HepG2 (cell line): ENCODE measurements around the gene RNPEPL1. TPM values are rescaled to one million over a fixed set of nuclear protein-coding genes. Genes with fewer than 3 reads are reported as not detected.

Experiments used
- CAMTA2 ChIP-seq: sonication (generic); formaldehyde crosslinking; IDR thresholded peaks from 2 replicates; pipeline ENCODE4 v1.4.0; 2020; ENCODE audit warnings: mild to moderate bottlenecking, missing genetic modification reagents, borderline replicate concordance
- CTCF ChIP-seq: sonication (generic); formaldehyde crosslinking; IDR thresholded peaks from 2 replicates; pipeline ENCODE4 v1.5.0; 2020; ENCODE audit warnings: mild to moderate bottlenecking, missing genetic modification reagents, moderate library complexity
- FOXC1 ChIP-seq: sonication (generic); formaldehyde crosslinking; IDR thresholded peaks from 2 replicates; pipeline ENCODE4 v1.8.0; 2022; ENCODE audit warnings: mild to moderate bottlenecking, missing genetic modification reagents, borderline replicate concordance
- HNRNPL ChIP-seq: fragments of 200-400 bp; formaldehyde crosslinking; IDR thresholded peaks from 2 replicates; pipeline ENCODE4 v1.6.1; 2017; ENCODE audit warnings: mild to moderate bottlenecking, low read depth, low read length
- KMT2A ChIP-seq: sonication (generic); formaldehyde crosslinking; IDR thresholded peaks from 2 replicates; pipeline ENCODE4 v1.4.0; 2020; ENCODE audit warnings: missing genetic modification reagents
- PAWR ChIP-seq: sonication (generic); formaldehyde crosslinking; IDR thresholded peaks from 2 replicates; pipeline ENCODE4 v1.4.0; 2020; ENCODE audit warnings: missing genetic modification reagents, mild to moderate bottlenecking, borderline replicate concordance
- PITX1 ChIP-seq: sonication (generic); formaldehyde crosslinking; IDR thresholded peaks from 2 replicates; pipeline ENCODE4 v1.5.1; 2020; ENCODE audit warnings: mild to moderate bottlenecking, missing genetic modification reagents
- POLR2AphosphoS5 ChIP-seq: IDR thresholded peaks from 2 replicates; pipeline ENCODE4 v1.6.1; 2012; ENCODE audit warnings: low read depth, low read length
- SP5 ChIP-seq: IDR thresholded peaks from 2 replicates; pipeline ENCODE4 v1.6.1; 2016; ENCODE audit warnings: low read depth, borderline replicate concordance
- TFDP2 ChIP-seq: sonication (generic); formaldehyde crosslinking; IDR thresholded peaks from 2 replicates; pipeline ENCODE4 v1.4.0; 2020; ENCODE audit warnings: missing genetic modification reagents
- ZNF20 ChIP-seq: sonication (generic); formaldehyde crosslinking; IDR thresholded peaks from 2 replicates; pipeline ENCODE4 v1.4.0; 2020; ENCODE audit warnings: mild to moderate bottlenecking, moderate library complexity, missing genetic modification reagents
- ZNF766 ChIP-seq: sonication (generic); formaldehyde crosslinking; IDR thresholded peaks from 2 replicates; pipeline ENCODE4 v1.5.0; 2020; ENCODE audit warnings: missing genetic modification reagents, borderline replicate concordance
- ZNF775 ChIP-seq: sonication (generic); formaldehyde crosslinking; IDR thresholded peaks from 2 replicates; pipeline ENCODE4 v1.4.0; 2020; ENCODE audit warnings: missing genetic modification reagents, mild to moderate bottlenecking, moderate library complexity, borderline replicate concordance
- ZNF782 ChIP-seq: sonication (generic); formaldehyde crosslinking; IDR thresholded peaks from 2 replicates; pipeline ENCODE4 v1.4.0; 2020; ENCODE audit warnings: missing genetic modification reagents, mild to moderate bottlenecking, borderline replicate concordance
- ZNF891 ChIP-seq: sonication (generic); formaldehyde crosslinking; IDR thresholded peaks from 2 replicates; pipeline ENCODE4 v1.5.0; 2020; ENCODE audit warnings: mild to moderate bottlenecking, missing genetic modification reagents
- polyA plus RNA-seq, 8 experiments: library from polyadenylated mRNA; depleted of rRNA in 3 of 8; stranded (reverse) in 7 of 8; unstranded in 1 of 8; fragments of >200 nt; fragmentation: Illumina TruSeq in 4 of 8; extraction: Trizol in 4 of 8; gene quantifications; 2 replicates each; pipeline versions ENCODE4 v1.2.1 to v1.2.3, GENCODE V29; 2011 to 2016; ENCODE audit warnings: low read depth in 4 of 8, missing spikeins in 1 of 8, mixed read lengths in 1 of 8; ENCODE audit not compliant: insufficient read depth in 1 of 8
- total RNA-seq, 5 experiments: library from RNA; depleted of rRNA; stranded (reverse); fragments of >200 nt; fragmentation: Illumina TruSeq; extraction: Trizol; gene quantifications; 2 replicates each; pipeline ENCODE4 v1.2.3, GENCODE V29; 2016; ENCODE audit warnings: low read depth in 1 of 5
- TF ChIP-seq, protein P1 (sequence below): fragments of 450-650 bp; IDR thresholded peaks from 2 replicates; pipeline ENCODE4 v1.6.1; 2016
- TF ChIP-seq, protein P2 (sequence below): sonication (generic); formaldehyde crosslinking; IDR thresholded peaks from 2 replicates; pipeline ENCODE4 v1.4.0; 2020; ENCODE audit warnings: mild to moderate bottlenecking, missing genetic modification reagents, borderline replicate concordance

Gene RNPEPL1
- total and polyA plus RNA-seq, 2 of the 13 experiments (the other 11 are each of a cell fraction or from before 2014, with no cell fraction given): 13.0 to 18.0 TPM

GRCh38 chr2:240586919-240587800, 18.9 kb downstream of the RNPEPL1 start (continued):
- TF ChIP-seq, protein P1, sequence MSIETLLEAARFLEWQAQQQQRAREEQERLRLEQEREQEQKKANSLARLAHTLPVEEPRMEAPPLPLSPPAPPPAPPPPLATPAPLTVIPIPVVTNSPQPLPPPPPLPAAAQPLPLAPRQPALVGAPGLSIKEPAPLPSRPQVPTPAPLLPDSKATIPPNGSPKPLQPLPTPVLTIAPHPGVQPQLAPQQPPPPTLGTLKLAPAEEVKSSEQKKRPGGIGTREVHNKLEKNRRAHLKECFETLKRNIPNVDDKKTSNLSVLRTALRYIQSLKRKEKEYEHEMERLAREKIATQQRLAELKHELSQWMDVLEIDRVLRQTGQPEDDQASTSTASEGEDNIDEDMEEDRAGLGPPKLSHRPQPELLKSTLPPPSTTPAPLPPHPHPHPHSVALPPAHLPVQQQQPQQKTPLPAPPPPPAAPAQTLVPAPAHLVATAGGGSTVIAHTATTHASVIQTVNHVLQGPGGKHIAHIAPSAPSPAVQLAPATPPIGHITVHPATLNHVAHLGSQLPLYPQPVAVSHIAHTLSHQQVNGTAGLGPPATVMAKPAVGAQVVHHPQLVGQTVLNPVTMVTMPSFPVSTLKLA: no peak
- no peak for TF ChIP-seq FOXC1 (CRISPR knock-in tag)
- no peak for TF ChIP-seq ZNF20 (CRISPR knock-in tag)
- TF ChIP-seq POLR2AphosphoS5: peak; percentile 55; the same call in 1 of the 2 replicates
- TF ChIP-seq KMT2A (CRISPR knock-in tag): 0 out of 2 replicates have a peak, but pooled peaks have one; percentile 59
- TF ChIP-seq ZNF766 (CRISPR knock-in tag): no peak
- TF ChIP-seq CAMTA2 (CRISPR knock-in tag): no peak
- 0 out of 2 replicates have a peak, but pooled peaks have one; percentile 24 for TF ChIP-seq PITX1 (CRISPR knock-in tag)
- 0 out of 2 replicates have a peak, but pooled peaks have one; percentile 29 for TF ChIP-seq SP5 (CRISPR knock-in tag)
- TF ChIP-seq TFDP2: peak; percentile 36; the same call in 1 of the 2 replicates
- no peak for TF ChIP-seq ZNF891 (CRISPR knock-in tag)
- TF ChIP-seq CTCF: peak; percentile 16
- TF ChIP-seq ZNF775 (CRISPR knock-in tag): no peak
- TF ChIP-seq, protein P2, sequence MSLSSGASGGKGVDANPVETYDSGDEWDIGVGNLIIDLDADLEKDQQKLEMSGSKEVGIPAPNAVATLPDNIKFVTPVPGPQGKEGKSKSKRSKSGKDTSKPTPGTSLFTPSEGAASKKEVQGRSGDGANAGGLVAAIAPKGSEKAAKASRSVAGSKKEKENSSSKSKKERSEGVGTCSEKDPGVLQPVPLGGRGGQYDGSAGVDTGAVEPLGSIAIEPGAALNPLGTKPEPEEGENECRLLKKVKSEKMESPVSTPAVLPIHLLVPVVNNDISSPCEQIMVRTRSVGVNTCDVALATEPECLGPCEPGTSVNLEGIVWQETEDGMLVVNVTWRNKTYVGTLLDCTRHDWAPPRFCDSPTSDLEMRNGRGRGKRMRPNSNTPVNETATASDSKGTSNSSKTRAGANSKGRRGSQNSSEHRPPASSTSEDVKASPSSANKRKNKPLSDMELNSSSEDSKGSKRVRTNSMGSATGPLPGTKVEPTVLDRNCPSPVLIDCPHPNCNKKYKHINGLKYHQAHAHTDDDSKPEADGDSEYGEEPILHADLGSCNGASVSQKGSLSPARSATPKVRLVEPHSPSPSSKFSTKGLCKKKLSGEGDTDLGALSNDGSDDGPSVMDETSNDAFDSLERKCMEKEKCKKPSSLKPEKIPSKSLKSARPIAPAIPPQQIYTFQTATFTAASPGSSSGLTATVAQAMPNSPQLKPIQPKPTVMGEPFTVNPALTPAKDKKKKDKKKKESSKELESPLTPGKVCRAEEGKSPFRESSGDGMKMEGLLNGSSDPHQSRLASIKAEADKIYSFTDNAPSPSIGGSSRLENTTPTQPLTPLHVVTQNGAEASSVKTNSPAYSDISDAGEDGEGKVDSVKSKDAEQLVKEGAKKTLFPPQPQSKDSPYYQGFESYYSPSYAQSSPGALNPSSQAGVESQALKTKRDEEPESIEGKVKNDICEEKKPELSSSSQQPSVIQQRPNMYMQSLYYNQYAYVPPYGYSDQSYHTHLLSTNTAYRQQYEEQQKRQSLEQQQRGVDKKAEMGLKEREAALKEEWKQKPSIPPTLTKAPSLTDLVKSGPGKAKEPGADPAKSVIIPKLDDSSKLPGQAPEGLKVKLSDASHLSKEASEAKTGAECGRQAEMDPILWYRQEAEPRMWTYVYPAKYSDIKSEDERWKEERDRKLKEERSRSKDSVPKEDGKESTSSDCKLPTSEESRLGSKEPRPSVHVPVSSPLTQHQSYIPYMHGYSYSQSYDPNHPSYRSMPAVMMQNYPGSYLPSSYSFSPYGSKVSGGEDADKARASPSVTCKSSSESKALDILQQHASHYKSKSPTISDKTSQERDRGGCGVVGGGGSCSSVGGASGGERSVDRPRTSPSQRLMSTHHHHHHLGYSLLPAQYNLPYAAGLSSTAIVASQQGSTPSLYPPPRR: peak; percentile 40; the same call in 1 of the 2 replicates
- 0 out of 2 replicates have a peak, but pooled peaks have one; percentile 75 for TF ChIP-seq ZNF782 (CRISPR knock-in tag)
- TF ChIP-seq PAWR (CRISPR knock-in tag): peak; percentile 69; the same call in 1 of the 2 replicates
- 0 out of 2 replicates have a peak, but pooled peaks have one; percentile 50 for TF ChIP-seq HNRNPL
